Sciatic nerve (tissue), 1 donor: ENCODE results near the gene NES. TPM values are rescaled to one million over a fixed set of nuclear protein-coding genes. Genes with fewer than 3 reads are reported as not detected.

Experiments used
- total RNA-seq: library from RNA; stranded (reverse); fragmentation: NEBNext Ultra II Directional; extraction: Animal tissue kit (Norgen Biotek cat#: 25700); gene quantifications from one replicate; pipeline ENCODE4 v1.2.1, GENCODE V29; 2021
- donor health status: DM: no; HTN: no; CAD: no.

Gene NES
- total RNA-seq, 1 donor from 2014 or later, result 126 TPM

Other genes with a start within 250 kb of the NES start
- 66.8 TPM for gene MEF2D, start 176.6 kb downstream of the NES start, total RNA-seq
- 0.76 TPM for gene IQGAP3, start 104.8 kb downstream of the NES start, total RNA-seq
- not detected for gene TTC24, start 97.7 kb downstream of the NES start, total RNA-seq
- gene NAXE, start 85.6 kb downstream of the NES start, total RNA-seq, result 47.3 TPM
- gene GPATCH4, start 75.9 kb downstream of the NES start, total RNA-seq, result 19.7 TPM
- 5.5 TPM for gene HAPLN2, start 58.0 kb downstream of the NES start, total RNA-seq
- 0.27 TPM for gene BCAN, start 35.3 kb downstream of the NES start, total RNA-seq
- gene CRABP2, start 28.2 kb upstream of the NES start, total RNA-seq, result 40.0 TPM
- gene METTL25B, start 51.1 kb upstream of the NES start, total RNA-seq, result 35.9 TPM
- gene ISG20L2, start 51.4 kb upstream of the NES start, total RNA-seq, result 19.4 TPM
- 59.5 TPM for gene MRPL24, start 63.7 kb upstream of the NES start, total RNA-seq
- gene HDGF, start 74.3 kb upstream of the NES start, total RNA-seq, result 112 TPM
- 52.8 TPM for gene PRCC, start 90.1 kb upstream of the NES start, total RNA-seq
- gene SH2D2A, start 139.4 kb upstream of the NES start, total RNA-seq, result 1.6 TPM
- 0.40 TPM for gene INSRR, start 181.7 kb upstream of the NES start, total RNA-seq
- gene NTRK1, start 183.5 kb upstream of the NES start, total RNA-seq, result 1.8 TPM
- 74.7 TPM for gene PEAR1, start 216.3 kb upstream of the NES start, total RNA-seq
- gene LRRC71, start 243.2 kb upstream of the NES start, total RNA-seq, result 2.5 TPM